Psoas muscle (tissue), 8 donors: ENCODE data around the gene MADD. TPM values are rescaled to one million over a fixed set of nuclear protein-coding genes. Genes with fewer than 3 reads are reported as not detected.
A peak's percentile ranks its signal among the peaks of the same experiment; 100 is the strongest.

ENCODE experiments used
- ATAC-seq, 4 donors: fragments of 200-7000 bp; cut with Tn5 transposase; one replicate each; pipeline ENCODE4 v1.9.1; 2020; ENCODE audit warnings: moderate library complexity in 3 of 4, mild to moderate bottlenecking in 2 of 4
- DNase-seq, 2 donors: peaks; one replicate each; pipeline ENCODE4 v3.0.0-alpha.2; 2020
- H3K27ac ChIP-seq: fragments of 200-600 bp; one replicate; pipeline ENCODE4 v1.8.0; 2022
- H3K27me3 ChIP-seq, 3 donors: fragments of 200-600 bp in 1 of 3; one replicate each; pipeline versions ENCODE4 v1.6.1 to v1.8.0; 2013 to 2022; ENCODE audit warnings: low read length in 2 of 3, mild to moderate bottlenecking in 2 of 3, moderate library complexity in 1 of 3; ENCODE audit not compliant: insufficient read depth in 3 of 3
- H3K36me3 ChIP-seq, 2 donors: fragments of 200-600 bp in 1 of 2; one replicate each; pipeline versions ENCODE4 v1.6.1 to v1.8.0; 2013 to 2022; ENCODE audit warnings: low read depth in 1 of 2, mild to moderate bottlenecking in 1 of 2, moderate library complexity in 1 of 2; ENCODE audit not compliant: insufficient read depth in 1 of 2
- H3K4me1 ChIP-seq: fragments of 200-600 bp; one replicate; pipeline ENCODE4 v1.8.0; 2022
- H3K4me3 ChIP-seq: fragments of 200-600 bp; one replicate; pipeline ENCODE4 v1.8.0; 2022; ENCODE audit warnings: mild to moderate bottlenecking
- H3K9me3 ChIP-seq: fragments of 200-600 bp; one replicate; pipeline ENCODE4 v1.8.0; 2022
- CTCF ChIP-seq: fragments of 200-600 bp; IDR thresholded peaks from one replicate; pipeline ENCODE4 v1.8.0; 2022; ENCODE audit warnings: antibody characterized with exemption
- WGBS, 3 donors: extraction: QIAGEN DNeasy Blood & Tissue Kit; methylation state at CpG; one replicate each; pipeline versions ENCODE4 v1.1.6 to v1.1.7; 2013; 5-methylcytosine and 5-hydroxymethylcytosine counted together
- intact Hi-C, 2 donors: fragments of 100-400 bp; cut with DNase I; formaldehyde crosslinking; loops; one replicate each; pipeline versions ENCODE4 v1.11.0 to v1.14.2; 2022
- polyA plus RNA-seq, 3 donors: library from polyadenylated mRNA; stranded (reverse); fragments of 200-250 nt; gene quantifications; one replicate each; pipeline ENCODE4 v1.2.3, GENCODE V29; 2013
- total RNA-seq, 4 donors: library from RNA; stranded (reverse); fragmentation: NEBNext Ultra II Directional in 2 of 4; extraction: Animal tissue kit (Norgen Biotek cat#: 25700) in 2 of 4; gene quantifications; one replicate each; pipeline versions ENCODE4 v1.2.1 to v1.2.4, GENCODE V29; 2021 to 2023
- donor health status: healthy with polysubstance abuse.
- donor health status: DM: no; HTN: no; CAD: no; lungs with moderate emphysema.
- donor health status: Bipolar disorder and iron deficiency.
- donor health status: healthy.
- donor health status: DM: yes; HTN: yes; CAD: no.
- donor health status: DM: no; HTN: no; CAD: no.
- donor health status: DM: no; HTN: no; CAD: no.
- donor health status: DM: yes; HTN: yes; CAD: no.

The MADD gene
- total and polyA plus RNA-seq, 7 donors, result 11.5 to 33.6 (median 19.5) TPM

GRCh38 chr11:47248664-47249377, 21.1 kb upstream of the MADD start, which contains the start of gene ACP2:
ACP2 (minus strand) TSS chr11:47248814; CDS start chr11:47248789, 25 bp downstream.
- peak within 1 kb of the TSS; percentile 66 for H3K4me3 ChIP-seq
- no peak for TF ChIP-seq CTCF
- DNase-seq, result peak; percentile 88 to 94
- intact Hi-C loops, result loop anchor here in 1 of 2 donors (5.0 kb wide), 1 partner anchor 62 kb away; the partner anchor contains the start of gene PACSIN3
- no peaks in the 10 kb centered on the region for H3K9me3 ChIP-seq
- peaks cover 16% of the 10 kb centered on the region for H3K4me1 ChIP-seq
- H3K27me3 ChIP-seq, result no peaks in the 10 kb centered on the region
- peak; percentile 97 to 99 (median 98) for ATAC-seq
- WGBS, 3 donors, result 0 to 1% (median 0%) methylated on average over 45 of the region's 45 CpGs
- H3K36me3 ChIP-seq, result peaks cover 0 to 39% of the 10 kb centered on the region in 2 donors
- H3K27ac ChIP-seq, result peak within 1 kb of the TSS; percentile 89

- 40 to 55% (median 52%) methylated on average over 3 of the region's 3 CpGs for WGBS, 3 donors
- Histone ChIP-seq H3K4me3 (peak overlapping the region; percentile 66), H3K27ac (peak overlapping the region; percentile 89), H3K9me3 (no peaks in the 10 kb centered on the region), H3K4me1 (peaks cover 21% of the 10 kb centered on the region), H3K27me3 (no peaks in the 10 kb centered on the region), H3K36me3 (peaks cover 0 to 34% of the 10 kb centered on the region in 2 donors)
- TF ChIP-seq CTCF, result no peak
- DNase-seq (no peak), ATAC-seq (no peak)
- intact Hi-C loops, result loop anchor here in 1 of 2 donors (5.0 kb wide), 1 partner anchor 62 kb away; the partner anchor contains the start of gene PACSIN3
Measured at GRCh38 chr11:47249378-47249715, 20.6 kb upstream of the MADD start.

GRCh38 chr11:47251751-47252150, 18.2 kb upstream of the MADD start:
- Histone ChIP-seq H3K9me3 (no peaks in the 10 kb centered on the region), H3K27me3 (no peaks in the 10 kb centered on the region), H3K4me1 (peaks cover 29% of the 10 kb centered on the region), H3K4me3 (no peak overlapping the region), H3K36me3 (peaks cover 0 to 10% of the 10 kb centered on the region in 2 donors), H3K27ac (no peak overlapping the region)
- 74 to 78% (median 74%) methylated on average over 3 of the region's 3 CpGs for WGBS, 3 donors
- no peak for ATAC-seq
- DNase-seq, result no peak
- intact Hi-C loops, result no loop called here
- no peak for TF ChIP-seq CTCF

- intact Hi-C loops, result no loop called here
- no peak overlapping the region for H3K4me3 ChIP-seq
- H3K27ac ChIP-seq, result peak overlapping the region; percentile 66
- no peak for DNase-seq
- H3K36me3 ChIP-seq, result no peaks in the 10 kb centered on the region
- no peaks in the 10 kb centered on the region for H3K27me3 ChIP-seq
- 70 to 74% (median 70%) methylated on average over 2 of the region's 2 CpGs for WGBS, 3 donors
- TF ChIP-seq CTCF, result no peak
- H3K4me1 ChIP-seq, result peaks cover 20% of the 10 kb centered on the region
- no peak for ATAC-seq
- no peaks in the 10 kb centered on the region for H3K9me3 ChIP-seq
Measured at GRCh38 chr11:47253660-47254059, 16.3 kb upstream of the MADD start.
